GM15510 (cell line): ENCODE results near the gene ETV1.

ENCODE experiments used
- POLR2A ChIP-seq: IDR thresholded peaks from 3 replicates; pipeline ENCODE4 v1.6.1; 2011; ENCODE audit warnings: borderline replicate concordance; ENCODE audit not compliant: insufficient read length; ENCODE audit errors: extremely low read depth

Gene ETV1

GRCh38 chr7:13989126-13989948 is at the start of gene ETV1:
Gene ETV1, minus strand, starts transcription at chr7:13989666. Its CDS starts 614 bp downstream, at chr7:13989052.
- TF ChIP-seq POLR2A, result no peak

- no peak for TF ChIP-seq POLR2A
Measured at GRCh38 chr7:14024406-14024805, 34.9 kb upstream of the ETV1 start.

- TF ChIP-seq POLR2A, result no peak
Measured at GRCh38 chr7:14023838-14024237, 34.4 kb upstream of the ETV1 start.

- no peak for TF ChIP-seq POLR2A
Measured at GRCh38 chr7:14023342-14023741, 33.9 kb upstream of the ETV1 start.

GRCh38 chr7:14021069-14021468 is 31.6 kb upstream of the ETV1 start:
- no peak for TF ChIP-seq POLR2A

GRCh38 chr7:14020339-14020900 is 31.0 kb upstream of the ETV1 start:
- no peak for TF ChIP-seq POLR2A

- TF ChIP-seq POLR2A, result no peak
Measured at GRCh38 chr7:14018751-14019150, 29.3 kb upstream of the ETV1 start.

- no peak for TF ChIP-seq POLR2A
Measured at GRCh38 chr7:14016950-14017349, 27.5 kb upstream of the ETV1 start.

- no peak for TF ChIP-seq POLR2A
Measured at GRCh38 chr7:14013898-14014297, 24.4 kb upstream of the ETV1 start.

- TF ChIP-seq POLR2A, result no peak
Measured at GRCh38 chr7:14009453-14010418, 20.3 kb upstream of the ETV1 start.

- TF ChIP-seq POLR2A, result no peak
Measured at GRCh38 chr7:14001139-14001538, 11.7 kb upstream of the ETV1 start.

- TF ChIP-seq POLR2A, result no peak
Measured at GRCh38 chr7:14000247-14000646, 10.8 kb upstream of the ETV1 start.

GRCh38 chr7:13998866-13999265 is 9.4 kb upstream of the ETV1 start:
- no peak for TF ChIP-seq POLR2A

- no peak for TF ChIP-seq POLR2A
Measured at GRCh38 chr7:13992596-13992964, 3.1 kb upstream of the ETV1 start.
